Keratinocyte (primary cell): ENCODE measurements around the gene LPIN1. TPM values are rescaled to one million over a fixed set of nuclear protein-coding genes. Genes with fewer than 3 reads are reported as not detected.
A peak's percentile ranks its signal among the peaks of the same experiment; 100 is the strongest.

ENCODE experiments used
- DNase-seq: peaks from one replicate; pipeline ENCODE4 v3.0.0-alpha.2; 2011; ENCODE audit warnings: low read depth, missing footprints, low spot score
- FAIRE-seq: peaks from 2 replicates; lab custom pipeline; 2011; peaks lifted over from hg19 to GRCh38; lab: Jason Lieb, UNC
- H2AFZ ChIP-seq: 2 replicates; pipeline ENCODE4 v1.6.0; 2012; ENCODE audit warnings: low read length, control low read depth, inconsistent platforms; ENCODE audit not compliant: control insufficient read depth
- H3K27ac ChIP-seq: 2 replicates; pipeline ENCODE4 v1.5.1; 2011; ENCODE audit warnings: low read length; ENCODE audit not compliant: control insufficient read depth, insufficient read depth
- H3K27me3 ChIP-seq: 3 replicates; pipeline ENCODE4 v1.6.0; 2011; ENCODE audit warnings: low read length; ENCODE audit not compliant: control insufficient read depth, insufficient read depth; ENCODE audit errors: extremely low read depth
- H3K36me3 ChIP-seq, 2 experiments: 2 replicates in 1 of 2; 3 replicates in 1 of 2; pipeline ENCODE4 v1.5.1; 2011; ENCODE audit warnings: low read length in 2 of 2, mild to moderate bottlenecking in 1 of 2; ENCODE audit not compliant: control insufficient read depth in 2 of 2, insufficient read depth in 2 of 2; ENCODE audit errors: extremely low read depth in 1 of 2
- H3K4me1 ChIP-seq: 3 replicates; pipeline ENCODE4 v1.5.1; 2011; ENCODE audit warnings: low read length; ENCODE audit not compliant: control insufficient read depth, insufficient read depth; ENCODE audit errors: extremely low read depth
- H3K4me2 ChIP-seq: 3 replicates; pipeline ENCODE4 v1.6.0; 2011; ENCODE audit warnings: low read depth, low read length; ENCODE audit not compliant: control insufficient read depth, insufficient read depth; ENCODE audit errors: extremely low read depth
- H3K4me3 ChIP-seq, 3 experiments: fragments of 200-600 bp in 1 of 3; sonication (generic) in 1 of 3; 2 replicates in 2 of 3; 3 replicates in 1 of 3; pipeline ENCODE4 v1.5.1; 2011 to 2016; ENCODE audit warnings: low read length in 3 of 3, mild to moderate bottlenecking in 3 of 3, control low read depth in 2 of 3, inconsistent platforms in 1 of 3, low read depth in 1 of 3, mixed read lengths in 1 of 3, mixed run types in 1 of 3, moderate library complexity in 1 of 3; ENCODE audit not compliant: control insufficient read depth in 2 of 3, insufficient read depth in 2 of 3; ENCODE audit errors: extremely low read depth in 1 of 3
- H3K79me2 ChIP-seq: 2 replicates; pipeline ENCODE4 v1.6.0; 2012; ENCODE audit warnings: low read length; ENCODE audit not compliant: control insufficient read depth, insufficient read depth
- H3K9ac ChIP-seq: 3 replicates; pipeline ENCODE4 v1.6.0; 2011; ENCODE audit warnings: low read length; ENCODE audit not compliant: control insufficient read depth, insufficient read depth; ENCODE audit errors: extremely low read depth
- H3K9me1 ChIP-seq: 3 replicates; pipeline ENCODE4 v1.6.0; 2011; ENCODE audit warnings: low read length; ENCODE audit not compliant: control insufficient read depth, insufficient read depth; ENCODE audit errors: extremely low read depth
- H3K9me3 ChIP-seq: 2 replicates; pipeline ENCODE4 v1.5.1; 2012; ENCODE audit warnings: low read depth, low read length; ENCODE audit not compliant: control insufficient read depth
- H4K20me1 ChIP-seq: 3 replicates; pipeline ENCODE4 v1.6.0; 2011; ENCODE audit warnings: low read length; ENCODE audit not compliant: control insufficient read depth, insufficient read depth; ENCODE audit errors: extremely low read depth
- CTCF ChIP-seq, 3 experiments: IDR thresholded peaks in 1 of 3; conservative IDR thresholded peaks in 1 of 3; optimal IDR thresholded peaks in 1 of 3; 2 replicates in 2 of 3; 3 replicates in 1 of 3; pipeline versions ENCODE3 to v1.5.1; 2011; ENCODE audit warnings: low read length in 3 of 3, mild to moderate bottlenecking in 3 of 3, moderate library complexity in 2 of 3, control low read depth in 1 of 3, inconsistent platforms in 1 of 3; ENCODE audit not compliant: insufficient read depth in 2 of 3; ENCODE audit errors: extremely low read depth in 1 of 3
- EZH2 ChIP-seq: IDR thresholded peaks from one replicate; pipeline ENCODE4 v1.6.1; 2012; ENCODE audit warnings: inconsistent platforms, mild to moderate bottlenecking, low read length, moderate library complexity
- dilution Hi-C: fragments of 300-500 bp; cut with MboI; formaldehyde crosslinking; loops from one replicate; pipeline ENCODE4 v1.7.0; 2020; ENCODE audit warnings: low sequenced_read_pairs; ENCODE audit not compliant: extremely low pct_ligation_motif_present
- polyA plus RNA-seq, 5 experiments: library from polyadenylated mRNA; depleted of rRNA in 3 of 5; stranded (reverse) in 3 of 5; stranded (forward) in 1 of 5; unstranded in 1 of 5; fragments of >200 nt; gene quantifications; 1 replicate in 1 of 5; 2 replicates in 3 of 5; 3 replicates in 1 of 5; pipeline versions ENCODE4 v1.2.1 to v1.2.3, GENCODE V29; 2011 to 2012; ENCODE audit warnings: missing spikeins in 2 of 5, low read depth in 1 of 5, low replicate concordance in 1 of 5

The LPIN1 gene
- polyA plus RNA-seq, 1 donor (not counting 4 experiments of a cell fraction or from before 2014, with no cell fraction given), result 79.6 TPM

GRCh38 chr2:11752906-11753305 is 6.5 kb downstream of the LPIN1 start:
- dilution Hi-C loops, result no loop called here
- H3K4me1 ChIP-seq, result peaks cover 56% of the 10 kb centered on the region

GRCh38 chr2:11753452-11753885 is 7.0 kb downstream of the LPIN1 start:
- dilution Hi-C loops, result no loop called here

More at GRCh38 chr2:11752906-11753305, 6.5 kb downstream of the LPIN1 start:
- DNase-seq (no peak), FAIRE-seq (no peak)
- H3K9me1 ChIP-seq, result peaks cover 7% of the 10 kb centered on the region
- TF ChIP-seq CTCF (optimal IDR thresholded peaks at IDR 0.05 in 1 of 3, IDR thresholded peaks at IDR 0.05 in 1 of 3, conservative IDR thresholded peaks at IDR 0.05 in 1 of 3; ENCODE audit: extremely low read depth in 1 of 3, insufficient read depth in 2 of 3, low read length in 3 of 3) (no peak), EZH2 (no peak)
- peak overlapping the region; percentile 73 for H3K4me2 ChIP-seq
- peak overlapping the region; percentile 2 for H3K9ac ChIP-seq
- H3K27me3 ChIP-seq, result no peaks in the 10 kb centered on the region
- H3K36me3 ChIP-seq, result peaks cover 0 to 2% of the 10 kb centered on the region in 2 experiments
- no peaks in the 10 kb centered on the region for H3K9me3 ChIP-seq
- peaks cover 95% of the 10 kb centered on the region for H3K79me2 ChIP-seq
- no peak overlapping the region for H3K4me3 ChIP-seq
- peaks cover 59% of the 10 kb centered on the region for H4K20me1 ChIP-seq
- H3K27ac ChIP-seq, result peak overlapping the region; percentile 16
- H2AFZ ChIP-seq, result no peak overlapping the region

More at GRCh38 chr2:11753452-11753885, 7.0 kb downstream of the LPIN1 start:
- peak overlapping the region; percentile 73 for H3K4me2 ChIP-seq
- no peak overlapping the region for H2AFZ ChIP-seq
- peak overlapping the region; percentile 30 for H3K9ac ChIP-seq
- TF ChIP-seq CTCF (optimal IDR thresholded peaks at IDR 0.05 in 1 of 3, IDR thresholded peaks at IDR 0.05 in 1 of 3, conservative IDR thresholded peaks at IDR 0.05 in 1 of 3; ENCODE audit: extremely low read depth in 1 of 3, insufficient read depth in 2 of 3, low read length in 3 of 3) (peak in 1 of 3 experiments; percentile 22), EZH2 (no peak)
- FAIRE-seq (peak; percentile 5), DNase-seq (no peak)
- peaks cover 95% of the 10 kb centered on the region for H3K79me2 ChIP-seq
- H4K20me1 ChIP-seq, result peaks cover 57% of the 10 kb centered on the region
- peaks cover 51% of the 10 kb centered on the region for H3K4me1 ChIP-seq
- H3K9me3 ChIP-seq, result no peaks in the 10 kb centered on the region
- peak overlapping the region; percentile 16 for H3K27ac ChIP-seq
- H3K36me3 ChIP-seq, result peaks cover 0 to 2% of the 10 kb centered on the region in 2 experiments
- no peaks in the 10 kb centered on the region for H3K27me3 ChIP-seq
- peaks cover 7% of the 10 kb centered on the region for H3K9me1 ChIP-seq
- peak overlapping the region in 2 of 3 experiments; percentile 29 to 35 for H3K4me3 ChIP-seq
